SK-N-SH (cell line): ENCODE measurements around the gene TMEM213. TPM values are rescaled to one million over a fixed set of nuclear protein-coding genes. Genes with fewer than 3 reads are reported as not detected.

Source experiments
- CTCF ChIA-PET: fragments of 300-600, 350-600 bp; formaldehyde crosslinking; extraction: SDS; loops from one replicate; lab custom pipeline; 2021; lab: Yijun Ruan, JAX
- POLR2A ChIA-PET: fragments of 350-600 bp; sonication (Branson Sonifier 250); formaldehyde crosslinking; extraction: SDS; loops from one replicate; lab custom pipeline; 2020; ENCODE audit warnings: antibody characterized with exemption, inconsistent platforms; lab: Yijun Ruan, JAX
- DNase-seq: peaks from one replicate; pipeline ENCODE4 v3.0.0; 2012
- H2AFZ ChIP-seq: fragments of 200-600 bp; sonication (generic); 2 replicates; pipeline ENCODE4 v1.8.1; 2016; ENCODE audit warnings: antibody characterized with exemption, mild to moderate bottlenecking, low read depth
- H3F3A ChIP-seq: fragments of 200-600 bp; sonication (generic); replicated peaks from 2 replicates; pipeline ENCODE3; 2016; ENCODE audit warnings: antibody characterized with exemption, mild to moderate bottlenecking; ENCODE audit not compliant: insufficient read depth
- H3K27ac ChIP-seq, 2 experiments: fragments of 200-500 bp in 1 of 2; fragments of 200-600 bp in 1 of 2; sonication (Bioruptor generic) in 1 of 2; sonication (generic), shearing (Covaris generic) in 1 of 2; 2 replicates each; pipeline versions ENCODE4 v1.5.1 to v1.6.1; 2014 to 2016; ENCODE audit warnings: low read depth in 2 of 2, inconsistent platforms in 1 of 2, low read length in 1 of 2, mild to moderate bottlenecking in 1 of 2, mixed read lengths in 1 of 2
- H3K27me3 ChIP-seq: fragments of 200-600 bp; sonication (generic), shearing (Covaris generic); 2 replicates; pipeline ENCODE4 v1.6.1; 2016; ENCODE audit warnings: mixed run types; ENCODE audit not compliant: insufficient read depth
- H3K36me3 ChIP-seq, 2 experiments: fragments of 200-500 bp in 1 of 2; fragments of 200-600 bp in 1 of 2; sonication (Bioruptor generic) in 1 of 2; sonication (generic) in 1 of 2; replicated peaks in 1 of 2; 2 replicates each; pipeline versions ENCODE3 to v1.5.1; 2014 to 2016; ENCODE audit warnings: low read length in 1 of 2, mild to moderate bottlenecking in 1 of 2; ENCODE audit not compliant: insufficient read depth in 2 of 2, control insufficient read depth in 1 of 2
- H3K4me1 ChIP-seq, 2 experiments: fragments of 200-500 bp in 1 of 2; fragments of 200-600 bp in 1 of 2; sonication (Bioruptor generic) in 1 of 2; sonication (generic), shearing (Covaris generic) in 1 of 2; 2 replicates each; pipeline versions ENCODE4 v1.5.1 to v1.6.1; 2014 to 2016; ENCODE audit warnings: low read depth in 1 of 2, low read length in 1 of 2, mixed run types in 1 of 2; ENCODE audit not compliant: insufficient read depth in 2 of 2, control insufficient read depth in 1 of 2
- H3K4me2 ChIP-seq: fragments of 200-600 bp; sonication (generic), shearing (Covaris generic); 2 replicates; pipeline ENCODE4 v1.6.1; 2017; ENCODE audit warnings: mixed run types
- H3K4me3 ChIP-seq, 2 experiments: fragments of 200-500 bp in 1 of 2; fragments of 200-600 bp in 1 of 2; sonication (Bioruptor generic) in 1 of 2; sonication (generic), shearing (Covaris generic) in 1 of 2; 2 replicates each; pipeline versions ENCODE4 v1.5.1 to v1.8.1; 2014 to 2016; ENCODE audit warnings: low read depth in 2 of 2, inconsistent platforms in 1 of 2, low read length in 1 of 2, mild to moderate bottlenecking in 1 of 2, mixed read lengths in 1 of 2, moderate library complexity in 1 of 2
- H3K79me2 ChIP-seq: fragments of 200-600 bp; sonication (generic); 2 replicates; pipeline ENCODE4 v1.8.1; 2017; ENCODE audit warnings: mild to moderate bottlenecking; ENCODE audit not compliant: insufficient read depth
- H3K9ac ChIP-seq: fragments of 200-600 bp; sonication (generic); 2 replicates; pipeline ENCODE4 v1.6.1; 2017; ENCODE audit warnings: mixed run types
- H3K9me2 ChIP-seq: fragments of 200-600 bp; sonication (generic); 2 replicates; pipeline ENCODE4 v1.6.1; 2017; ENCODE audit warnings: mixed run types
- H3K9me3 ChIP-seq: fragments of 200-600 bp; sonication (generic); 2 replicates; pipeline ENCODE4 v1.6.1; 2017; ENCODE audit warnings: mixed run types, mild to moderate bottlenecking, moderate library complexity
- H4K20me1 ChIP-seq: fragments of 200-600 bp; sonication (generic); 2 replicates; pipeline ENCODE4 v1.6.1; 2017; ENCODE audit warnings: mild to moderate bottlenecking, mixed run types; ENCODE audit not compliant: insufficient read depth
- CHD2 ChIP-seq: fragments of 150-350 bp; IDR thresholded peaks from 2 replicates; pipeline ENCODE4 v1.6.1; 2018; ENCODE audit warnings: low read length; ENCODE audit not compliant: partially characterized antibody
- EP300 ChIP-seq, 2 experiments: IDR thresholded peaks; 2 replicates each; pipeline versions ENCODE4 v1.4.0 to v1.6.1; 2012; ENCODE audit warnings: borderline replicate concordance in 1 of 2, low read depth in 1 of 2, low read length in 1 of 2
- EZH2phosphoT487 ChIP-seq: fragments of 200-600 bp; sonication (generic); IDR thresholded peaks from 2 replicates; pipeline ENCODE4 v1.6.1; 2017; ENCODE audit warnings: low read depth, mixed run types, mild to moderate bottlenecking, antibody characterized with exemption, moderate library complexity, borderline replicate concordance
- FOSL2 ChIP-seq: IDR thresholded peaks from 2 replicates; pipeline ENCODE4 v1.4.0; 2012; ENCODE audit warnings: low read depth, mild to moderate bottlenecking, moderate library complexity, borderline replicate concordance
- FOXJ3 ChIP-seq: sonication (generic); formaldehyde crosslinking; IDR thresholded peaks from 2 replicates; pipeline ENCODE4 v1.5.1; 2020; ENCODE audit warnings: mild to moderate bottlenecking, missing genetic modification reagents
- FOXM1 ChIP-seq: IDR thresholded peaks from 2 replicates; pipeline ENCODE4 v1.4.0; 2012; ENCODE audit warnings: low read depth, mild to moderate bottlenecking
- GATA2 ChIP-seq: sonication (generic); formaldehyde crosslinking; IDR thresholded peaks from 2 replicates; pipeline ENCODE4 v1.5.0; 2020; ENCODE audit warnings: mild to moderate bottlenecking, missing genetic modification reagents
- JUND ChIP-seq: IDR thresholded peaks from 2 replicates; pipeline ENCODE4 v1.4.0; 2012
- MEF2A ChIP-seq: IDR thresholded peaks from 2 replicates; pipeline ENCODE4 v1.4.0; 2012; ENCODE audit warnings: low read depth, borderline replicate concordance
- MXI1 ChIP-seq: IDR thresholded peaks from 2 replicates; pipeline ENCODE4 v1.6.1; 2012; ENCODE audit warnings: mild to moderate bottlenecking, low read depth, low read length, improper control_type of control experiment
- NFIC ChIP-seq: IDR thresholded peaks from 2 replicates; pipeline ENCODE4 v1.4.0; 2012; ENCODE audit warnings: borderline replicate concordance
- NRF1 ChIP-seq: IDR thresholded peaks from 2 replicates; pipeline ENCODE4 v1.6.1; 2012; ENCODE audit warnings: low read depth, mild to moderate bottlenecking, low read length
- RAD21 ChIP-seq: IDR thresholded peaks from 2 replicates; pipeline ENCODE4 v1.6.1; 2012; ENCODE audit warnings: mild to moderate bottlenecking, low read length
- RCOR1 ChIP-seq: fragments of 150-350 bp; IDR thresholded peaks from 2 replicates; pipeline ENCODE4 v1.6.1; 2017; ENCODE audit warnings: antibody characterized with exemption, low read length
- RXRA ChIP-seq: IDR thresholded peaks from 2 replicates; pipeline ENCODE4 v1.4.0; 2012; ENCODE audit warnings: low read depth, mild to moderate bottlenecking, borderline replicate concordance
- SIN3A ChIP-seq: IDR thresholded peaks from 2 replicates; pipeline ENCODE4 v1.6.1; 2012; ENCODE audit warnings: low read depth, mild to moderate bottlenecking, low read length, moderate library complexity, borderline replicate concordance
- TAF1 ChIP-seq: IDR thresholded peaks from 2 replicates; pipeline ENCODE4 v1.6.1; 2012; ENCODE audit warnings: low read depth, mild to moderate bottlenecking, low read length, moderate library complexity, borderline replicate concordance
- TEAD4 ChIP-seq: IDR thresholded peaks from 2 replicates; pipeline ENCODE4 v1.4.0; 2012; ENCODE audit warnings: mild to moderate bottlenecking, borderline replicate concordance; ENCODE audit not compliant: insufficient read depth
- YY1 ChIP-seq: IDR thresholded peaks from 2 replicates; pipeline ENCODE4 v1.4.0; 2012; ENCODE audit warnings: low read depth, mild to moderate bottlenecking
- WGBS: methylation state at CpG from one replicate; pipeline ENCODE4 v1.1.6; 2017; ENCODE audit warnings: low lambda C conversion rate; 5-methylcytosine and 5-hydroxymethylcytosine counted together
- polyA plus RNA-seq, 3 experiments: library from polyadenylated mRNA; depleted of rRNA; stranded (reverse); fragments of >200 nt; gene quantifications; 2 replicates each; pipeline ENCODE4 v1.2.3, GENCODE V29; 2012
- TF ChIP-seq, protein P1 (sequence below): IDR thresholded peaks from 2 replicates; pipeline ENCODE4 v1.4.0; 2012; ENCODE audit warnings: low read depth, borderline replicate concordance
- TF ChIP-seq, protein P2 (sequence below): fragments of 150-350 bp; IDR thresholded peaks from 2 replicates; pipeline ENCODE4 v1.6.1; 2017; ENCODE audit warnings: antibody characterized with exemption, low read length, low read depth, borderline replicate concordance
- TF ChIP-seq, protein P3 (sequence below): IDR thresholded peaks from 2 replicates; pipeline ENCODE4; 2012

TMEM213 gene
- polyA plus RNA-seq, 1 of the 3 experiments (the other 2 are of a cell fraction), result not detected

DNA sequence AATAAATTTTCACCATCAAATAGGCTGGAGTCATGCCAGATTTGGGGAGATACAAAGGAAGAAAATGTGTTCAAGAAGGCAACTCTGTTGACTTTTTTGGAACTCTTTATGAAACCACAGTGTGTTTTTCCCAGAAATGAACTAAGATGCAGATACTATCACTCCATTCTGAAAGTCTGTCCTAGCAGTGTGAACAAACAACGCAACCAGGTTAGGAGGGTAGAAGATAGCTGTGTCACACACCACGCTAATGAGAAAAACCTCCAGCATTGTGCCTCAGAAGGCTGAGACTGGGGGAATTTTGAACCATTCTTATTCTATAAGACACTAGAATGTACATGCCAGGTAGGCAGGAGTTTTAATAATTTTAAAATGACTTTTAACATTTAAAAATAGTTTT lies 16.2 kb downstream of the TMEM213 start:
- WGBS, result 34% methylated on average over 2 of the region's 2 CpGs
- ChIA-PET POLR2A (no interaction called here), CTCF (interaction anchor here (0.7 kb wide), 1 partner anchor 15 kb away, joined by 4 read pairs; no protein-coding TSS in a partner anchor)

DNA sequence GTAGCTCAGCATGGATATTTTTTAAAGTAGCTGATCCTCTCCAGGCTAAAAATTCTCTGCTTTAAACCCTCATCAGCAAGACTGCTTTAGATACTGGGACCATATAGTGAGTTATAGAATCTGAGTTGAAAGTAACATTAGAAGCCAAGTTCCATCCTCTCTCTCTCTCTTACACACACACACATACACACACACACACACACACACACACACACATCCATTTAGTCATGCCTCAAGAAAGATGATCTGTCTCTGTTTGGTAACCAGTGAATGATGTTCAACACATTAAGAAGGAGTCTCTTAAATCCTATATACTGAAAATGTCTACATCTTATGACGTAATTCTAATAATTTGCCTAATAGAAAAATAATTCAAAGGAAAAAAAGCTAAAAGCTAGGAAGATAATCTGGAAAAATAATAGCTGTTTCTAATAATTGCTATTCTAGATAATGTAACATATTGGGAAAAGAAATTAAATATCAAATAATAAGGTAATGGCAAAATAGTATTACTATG lies 17.1 kb downstream of the TMEM213 start:
- Histone ChIP-seq H3K9ac (no peak overlapping the region), H3F3A (no peaks in the 10 kb centered on the region), H3K27me3 (no peaks in the 10 kb centered on the region), H2AFZ (no peak overlapping the region), H3K9me3 (no peaks in the 10 kb centered on the region; the same call in 1 of the 2 replicates), H3K4me3 (no peak overlapping the region), H3K79me2 (no peaks in the 10 kb centered on the region), H4K20me1 (no peaks in the 10 kb centered on the region), H3K27ac (no peak overlapping the region), H3K4me2 (no peak overlapping the region), H3K36me3 (no peaks in the 10 kb centered on the region), H3K4me1 (no peaks in the 10 kb centered on the region), H3K9me2 (no peaks in the 10 kb centered on the region)
- no peak for DNase-seq
- ChIA-PET POLR2A (no interaction called here), CTCF (interaction anchor here (0.9 kb wide), 1 partner anchor 12 kb away, joined by 3 read pairs; no protein-coding TSS in a partner anchor)
- 12% methylated on average over 1 of the region's 1 CpG for WGBS
- TF ChIP-seq FOXJ3 (CRISPR knock-in tag) (no peak), MEF2A (no peak), SIN3A (no peak), EZH2phosphoT487 (no peak), RAD21 (no peak)

More for the DNA sequence above, 16.2 kb downstream of the TMEM213 start:
- Histone ChIP-seq H3K36me3 (no peaks in the 10 kb centered on the region), H3K9me3 (no peaks in the 10 kb centered on the region), H3K9ac (no peak overlapping the region), H3K4me3 (no peak overlapping the region)
- TF ChIP-seq RCOR1 (no peak), YY1 (no peak), TAF1 (no peak), NRF1 (no peak), RAD21 (no peak), GATA2 (CRISPR knock-in tag) (no peak), MXI1 (no peak), FOSL2 (no peak), RXRA (no peak), FOXM1 (no peak), TEAD4 (no peak), CHD2 (no peak), EP300 (IDR thresholded peaks at IDR 0.05; ENCODE audit: borderline replicate concordance in 1 of 2, low read depth in 1 of 2, low read length in 1 of 2) (no peak), JUND (no peak), MEF2A (no peak), NFIC (no peak), EZH2phosphoT487 (no peak)
- TF ChIP-seq, protein P1, sequence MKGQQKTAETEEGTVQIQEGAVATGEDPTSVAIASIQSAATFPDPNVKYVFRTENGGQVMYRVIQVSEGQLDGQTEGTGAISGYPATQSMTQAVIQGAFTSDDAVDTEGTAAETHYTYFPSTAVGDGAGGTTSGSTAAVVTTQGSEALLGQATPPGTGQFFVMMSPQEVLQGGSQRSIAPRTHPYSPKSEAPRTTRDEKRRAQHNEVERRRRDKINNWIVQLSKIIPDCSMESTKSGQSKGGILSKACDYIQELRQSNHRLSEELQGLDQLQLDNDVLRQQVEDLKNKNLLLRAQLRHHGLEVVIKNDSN, result no peak
- TF ChIP-seq, protein P2, sequence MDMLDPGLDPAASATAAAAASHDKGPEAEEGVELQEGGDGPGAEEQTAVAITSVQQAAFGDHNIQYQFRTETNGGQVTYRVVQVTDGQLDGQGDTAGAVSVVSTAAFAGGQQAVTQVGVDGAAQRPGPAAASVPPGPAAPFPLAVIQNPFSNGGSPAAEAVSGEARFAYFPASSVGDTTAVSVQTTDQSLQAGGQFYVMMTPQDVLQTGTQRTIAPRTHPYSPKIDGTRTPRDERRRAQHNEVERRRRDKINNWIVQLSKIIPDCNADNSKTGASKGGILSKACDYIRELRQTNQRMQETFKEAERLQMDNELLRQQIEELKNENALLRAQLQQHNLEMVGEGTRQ, result no peak
- TF ChIP-seq, protein P3, sequence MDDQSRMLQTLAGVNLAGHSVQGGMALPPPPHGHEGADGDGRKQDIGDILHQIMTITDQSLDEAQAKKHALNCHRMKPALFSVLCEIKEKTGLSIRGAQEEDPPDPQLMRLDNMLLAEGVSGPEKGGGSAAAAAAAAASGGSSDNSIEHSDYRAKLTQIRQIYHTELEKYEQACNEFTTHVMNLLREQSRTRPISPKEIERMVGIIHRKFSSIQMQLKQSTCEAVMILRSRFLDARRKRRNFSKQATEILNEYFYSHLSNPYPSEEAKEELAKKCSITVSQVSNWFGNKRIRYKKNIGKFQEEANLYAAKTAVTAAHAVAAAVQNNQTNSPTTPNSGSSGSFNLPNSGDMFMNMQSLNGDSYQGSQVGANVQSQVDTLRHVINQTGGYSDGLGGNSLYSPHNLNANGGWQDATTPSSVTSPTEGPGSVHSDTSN, result no peak
- TF ChIP-seq, all 33 proteins: peak for 0
- DNase-seq, result no peak
- Histone ChIP-seq H3K9me2 (no peaks in the 10 kb centered on the region), H3K4me1 (no peaks in the 10 kb centered on the region), H3K4me2 (no peak overlapping the region), H2AFZ (no peak overlapping the region), H3F3A (no peaks in the 10 kb centered on the region), H3K27ac (no peak overlapping the region), H4K20me1 (no peaks in the 10 kb centered on the region), H3K79me2 (no peaks in the 10 kb centered on the region), H3K27me3 (no peaks in the 10 kb centered on the region)
